Upper lobe of left lung (tissue), 4 donors: ENCODE results near the gene FGGY.

ENCODE experiments used
- EP300 ChIP-seq, 4 donors: sonication (generic); formaldehyde crosslinking; IDR thresholded peaks; one replicate each; pipeline ENCODE4 v1.5.1; 2017; ENCODE audit warnings: antibody characterized with exemption in 4 of 4, control low read depth in 2 of 4
- POLR2AphosphoS5 ChIP-seq, 2 donors: sonication (generic); formaldehyde crosslinking; IDR thresholded peaks; one replicate each; pipeline ENCODE4 v1.5.1; 2017; ENCODE audit warnings: antibody characterized with exemption in 2 of 2
- TF ChIP-seq, protein P1 (sequence below), 6 experiments: fragments of 450-650 bp in 4 of 6; fragments of 200-600 bp in 2 of 6; sonication (generic) in 2 of 6; IDR thresholded peaks; one replicate each; pipeline ENCODE4 v1.5.1; 2016 to 2019; ENCODE audit warnings: antibody characterized with exemption in 6 of 6

DNA sequence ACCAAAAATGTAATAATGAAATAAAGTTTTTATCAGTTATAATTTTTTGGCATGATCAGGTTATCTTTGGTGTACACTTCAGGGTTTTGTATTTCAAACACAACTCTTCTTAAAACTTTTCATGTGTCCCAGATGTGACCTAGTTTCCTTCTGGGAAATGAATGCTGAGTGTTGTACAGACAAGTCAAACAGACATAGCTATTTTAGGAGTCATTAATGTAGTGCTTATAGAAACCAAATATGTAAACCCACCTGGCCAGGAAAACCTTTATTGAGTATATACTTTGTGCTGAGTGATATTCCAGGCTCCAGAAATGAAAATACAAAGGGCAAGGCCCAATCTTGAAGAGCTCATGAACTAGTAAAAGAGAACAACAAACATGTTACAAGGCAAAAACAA is 491.9 kb downstream of the FGGY start:
- TF ChIP-seq, protein P1, sequence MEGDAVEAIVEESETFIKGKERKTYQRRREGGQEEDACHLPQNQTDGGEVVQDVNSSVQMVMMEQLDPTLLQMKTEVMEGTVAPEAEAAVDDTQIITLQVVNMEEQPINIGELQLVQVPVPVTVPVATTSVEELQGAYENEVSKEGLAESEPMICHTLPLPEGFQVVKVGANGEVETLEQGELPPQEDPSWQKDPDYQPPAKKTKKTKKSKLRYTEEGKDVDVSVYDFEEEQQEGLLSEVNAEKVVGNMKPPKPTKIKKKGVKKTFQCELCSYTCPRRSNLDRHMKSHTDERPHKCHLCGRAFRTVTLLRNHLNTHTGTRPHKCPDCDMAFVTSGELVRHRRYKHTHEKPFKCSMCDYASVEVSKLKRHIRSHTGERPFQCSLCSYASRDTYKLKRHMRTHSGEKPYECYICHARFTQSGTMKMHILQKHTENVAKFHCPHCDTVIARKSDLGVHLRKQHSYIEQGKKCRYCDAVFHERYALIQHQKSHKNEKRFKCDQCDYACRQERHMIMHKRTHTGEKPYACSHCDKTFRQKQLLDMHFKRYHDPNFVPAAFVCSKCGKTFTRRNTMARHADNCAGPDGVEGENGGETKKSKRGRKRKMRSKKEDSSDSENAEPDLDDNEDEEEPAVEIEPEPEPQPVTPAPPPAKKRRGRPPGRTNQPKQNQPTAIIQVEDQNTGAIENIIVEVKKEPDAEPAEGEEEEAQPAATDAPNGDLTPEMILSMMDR (IDR thresholded peaks at IDR 0.05): no peak
- no peak for TF ChIP-seq POLR2AphosphoS5 (IDR thresholded peaks at IDR 0.05)
- TF ChIP-seq EP300 (IDR thresholded peaks at IDR 0.05): no peak
